Gastrocnemius medialis (tissue), 4 donors: Measurements from ENCODE around the gene FAM3A. TPM values are rescaled to one million over a fixed set of nuclear protein-coding genes. Genes with fewer than 3 reads are reported as not detected.
A peak's percentile ranks its signal among the peaks of the same experiment; 100 is the strongest.

Experiments used
- ATAC-seq, 2 donors: fragments of 150-250 bp; one replicate each; pipeline ENCODE4 v1.9.1; 2016
- DNase-seq, 2 donors: peaks; one replicate each; pipeline ENCODE4 v3.0.0-alpha.2; 2019
- H3K27ac ChIP-seq, 4 donors: fragments of 200-600 bp; sonication (generic); 1 replicate in 1 of 4; 2 replicates in 3 of 4; pipeline ENCODE4 v1.5.1; 2016 to 2018; ENCODE audit warnings: mild to moderate bottlenecking in 2 of 4, moderate library complexity in 1 of 4
- H3K27me3 ChIP-seq, 3 donors: fragments of 200-600 bp; sonication (generic) in 2 of 3; 1 replicate in 1 of 3; 2 replicates in 2 of 3; pipeline versions ENCODE4 v1.5.1 to v1.6.0; 2016 to 2019; ENCODE audit warnings: mild to moderate bottlenecking in 1 of 3, moderate library complexity in 1 of 3
- H3K36me3 ChIP-seq, 2 donors: fragments of 200-600 bp; sonication (generic) in 1 of 2; one replicate each; pipeline ENCODE4 v1.5.1; 2017 to 2018
- H3K4me1 ChIP-seq, 2 donors: fragments of 200-600 bp; sonication (generic) in 1 of 2; one replicate each; pipeline ENCODE4 v1.5.1; 2016 to 2017; ENCODE audit warnings: mild to moderate bottlenecking in 2 of 2
- H3K4me3 ChIP-seq, 4 donors: fragments of 200-600 bp; sonication (generic) in 3 of 4; 1 replicate in 1 of 4; 2 replicates in 3 of 4; pipeline ENCODE4 v1.5.1; 2016 to 2019; ENCODE audit warnings: mild to moderate bottlenecking in 2 of 4
- H3K9me3 ChIP-seq, 3 donors: fragments of 200-600 bp; sonication (generic) in 2 of 3; 1 replicate in 1 of 3; 2 replicates in 2 of 3; pipeline ENCODE4 v1.5.1; 2016 to 2019
- CTCF ChIP-seq, 5 experiments: fragments of 450-650 bp in 3 of 5; fragments of 200-600 bp in 2 of 5; sonication (generic) in 2 of 5; IDR thresholded peaks in 4 of 5; conservative IDR thresholded peaks in 1 of 5; 1 replicate in 4 of 5; 2 replicates in 1 of 5; pipeline ENCODE4 v1.5.1; 2016 to 2019; ENCODE audit warnings: antibody characterized with exemption in 5 of 5, mild to moderate bottlenecking in 3 of 5, moderate library complexity in 3 of 5
- POLR2A ChIP-seq, 2 donors: fragments of 450-650 bp; IDR thresholded peaks; one replicate each; pipeline ENCODE4 v1.6.1; 2017; ENCODE audit warnings: antibody characterized with exemption in 2 of 2, mild to moderate bottlenecking in 2 of 2, moderate library complexity in 2 of 2
- in situ Hi-C, 4 donors: fragments of 200-750 bp; cut with MboI; loops; one replicate each; pipeline versions ENCODE4 v1.15.0 to v1.8.0; 2017; ENCODE audit warnings: low sequenced_read_pairs in 4 of 4
- intact Hi-C: fragments of 100-400 bp; cut with DNase I; formaldehyde crosslinking; loops from one replicate; pipeline ENCODE4 v1.15.1; 2023; ENCODE audit warnings: low total_unique reads
- total RNA-seq, 4 donors: library from RNA; depleted of rRNA; stranded (reverse); fragments of >200 nt; gene quantifications; one replicate each; pipeline versions ENCODE4 v1.1.0 to v1.2.3, GENCODE V29; 2016

FAM3A gene
- total RNA-seq, 4 donors from 2014 or later: 28.3 to 44.5 (median 37.8) TPM

GRCh38 chrX:154487518-154488290 is 28.3 kb downstream of the FAM3A start:
- H3K36me3 ChIP-seq: no peaks in the 10 kb centered on the region
- DNase-seq (no peak), ATAC-seq (no peak)
- H3K9me3 ChIP-seq: no peaks in the 10 kb centered on the region
- intact Hi-C loops (loop anchor here (5.0 kb wide), 2 partner anchors 75 to 90 kb away; partner anchors contain the start of genes RPL10 and TAFAZZIN), in situ Hi-C loops (no loop called here)
- H3K27ac ChIP-seq: peak overlapping the region in 2 of 4 donors; percentile 82 to 91
- TF ChIP-seq CTCF (IDR thresholded peaks at IDR 0.05 in 4 of 5, conservative IDR thresholded peaks at IDR 0.05 in 1 of 5) (no peak), POLR2A (IDR thresholded peaks at IDR 0.05) (no peak)
- H3K4me1 ChIP-seq: peaks cover 17 to 32% of the 10 kb centered on the region in 2 donors
- no peak overlapping the region for H3K4me3 ChIP-seq
- H3K27me3 ChIP-seq: no peaks in the 10 kb centered on the region

GRCh38 chrX:154486396-154487207 is 29.4 kb downstream of the FAM3A start, which contains the start of gene UBL4A:
Gene UBL4A (minus strand): TSS chrX:154486615. CDS start chrX:154486584, 31 bp downstream.
- Histone ChIP-seq H3K9me3 (no peaks in the 10 kb centered on the region), H3K4me1 (peaks cover 17 to 32% of the 10 kb centered on the region in 2 donors)
- in situ Hi-C loops: no loop called here

GRCh38 chrX:154486052-154486395 is 30.0 kb downstream of the FAM3A start:
- no peaks in the 10 kb centered on the region for H3K36me3 ChIP-seq
- H3K27me3 ChIP-seq: no peaks in the 10 kb centered on the region
- DNase-seq: peak; percentile 8 to 43
- ATAC-seq: peak; percentile 8 to 14
- H3K27ac ChIP-seq: peak overlapping the region; percentile 81 to 91 (median 85)
- H3K4me1 ChIP-seq: peaks cover 17 to 32% of the 10 kb centered on the region in 2 donors
- TF ChIP-seq CTCF (IDR thresholded peaks at IDR 0.05 in 4 of 5, conservative IDR thresholded peaks at IDR 0.05 in 1 of 5): no peak
- no peak for TF ChIP-seq POLR2A (IDR thresholded peaks at IDR 0.05)
- H3K4me3 ChIP-seq: peak overlapping the region; percentile 55 to 67 (median 64)
- H3K9me3 ChIP-seq: no peaks in the 10 kb centered on the region
- intact Hi-C loops: loop anchor here (5.0 kb wide), 2 partner anchors 74 to 89 kb away; partner anchors contain the start of genes RPL10 and TAFAZZIN
- in situ Hi-C loops: no loop called here

More at GRCh38 chrX:154486396-154487207, 29.4 kb downstream of the FAM3A start, which contains the start of gene UBL4A:
- intact Hi-C loops: loop anchor here (5.0 kb wide), 2 partner anchors 74 to 89 kb away; partner anchors contain the start of genes RPL10 and TAFAZZIN
- TF ChIP-seq CTCF (IDR thresholded peaks at IDR 0.05 in 4 of 5, conservative IDR thresholded peaks at IDR 0.05 in 1 of 5): no peak
- peak; percentile 67 to 75 for TF ChIP-seq POLR2A (IDR thresholded peaks at IDR 0.05)
- ATAC-seq (peak; percentile 29 to 43), DNase-seq (peak in 1 of 2 donors; percentile 28)
- no peaks in the 10 kb centered on the region for H3K27me3 ChIP-seq
- H3K36me3 ChIP-seq: no peaks in the 10 kb centered on the region
- H3K4me3 ChIP-seq: peak within 1 kb of the TSS; percentile 55 to 67 (median 64)
- H3K27ac ChIP-seq: peak within 1 kb of the TSS; percentile 82 to 91 (median 88)

- in situ Hi-C loops: no loop called here
- peak overlapping the region; percentile 81 to 91 (median 85) for H3K27ac ChIP-seq
- DNase-seq (peak in 1 of 2 donors; percentile 60), ATAC-seq (peak in 1 of 2 donors; percentile 40)
- intact Hi-C loops: loop anchor here (5.0 kb wide), 2 partner anchors 73 to 88 kb away; partner anchors contain the start of genes RPL10 and TAFAZZIN
- no peaks in the 10 kb centered on the region for H3K36me3 ChIP-seq
- H3K4me3 ChIP-seq: peak overlapping the region; percentile 55 to 67 (median 64)
- H3K4me1 ChIP-seq: peaks cover 17 to 32% of the 10 kb centered on the region in 2 donors
- no peaks in the 10 kb centered on the region for H3K9me3 ChIP-seq
- H3K27me3 ChIP-seq: no peaks in the 10 kb centered on the region
- TF ChIP-seq CTCF (IDR thresholded peaks at IDR 0.05 in 4 of 5, conservative IDR thresholded peaks at IDR 0.05 in 1 of 5) (no peak), POLR2A (IDR thresholded peaks at IDR 0.05) (no peak)
Observed at GRCh38 chrX:154485150-154486051, 30.6 kb downstream of the FAM3A start.
